DND-41 (cell line): ENCODE measurements around the gene BMP5.

Experiments used
- CTCF ChIP-seq: IDR thresholded peaks from 2 replicates; pipeline ENCODE4 v1.5.1; 2012; ENCODE audit warnings: borderline replicate concordance, low read length, moderate library complexity, mild to moderate bottlenecking; ENCODE audit not compliant: poor library complexity, severe bottlenecking; ENCODE audit errors: extremely low read depth
- EZH2 ChIP-seq: IDR thresholded peaks from 3 replicates; pipeline ENCODE4 v1.6.1; 2012; ENCODE audit warnings: borderline replicate concordance, low read depth, mild to moderate bottlenecking, moderate library complexity, low read length, inconsistent platforms; ENCODE audit not compliant: severe bottlenecking

- TF ChIP-seq CTCF (no peak), EZH2 (no peak)
These were observed 7.6 kb upstream of the BMP5 start for GRCh38 chr6:55882718-55883569.
